Measurements from ENCODE around the gene LRRN4CL.
A peak's percentile ranks its signal among the peaks of the same experiment; 100 is the strongest.

Gene LRRN4CL

DNA sequence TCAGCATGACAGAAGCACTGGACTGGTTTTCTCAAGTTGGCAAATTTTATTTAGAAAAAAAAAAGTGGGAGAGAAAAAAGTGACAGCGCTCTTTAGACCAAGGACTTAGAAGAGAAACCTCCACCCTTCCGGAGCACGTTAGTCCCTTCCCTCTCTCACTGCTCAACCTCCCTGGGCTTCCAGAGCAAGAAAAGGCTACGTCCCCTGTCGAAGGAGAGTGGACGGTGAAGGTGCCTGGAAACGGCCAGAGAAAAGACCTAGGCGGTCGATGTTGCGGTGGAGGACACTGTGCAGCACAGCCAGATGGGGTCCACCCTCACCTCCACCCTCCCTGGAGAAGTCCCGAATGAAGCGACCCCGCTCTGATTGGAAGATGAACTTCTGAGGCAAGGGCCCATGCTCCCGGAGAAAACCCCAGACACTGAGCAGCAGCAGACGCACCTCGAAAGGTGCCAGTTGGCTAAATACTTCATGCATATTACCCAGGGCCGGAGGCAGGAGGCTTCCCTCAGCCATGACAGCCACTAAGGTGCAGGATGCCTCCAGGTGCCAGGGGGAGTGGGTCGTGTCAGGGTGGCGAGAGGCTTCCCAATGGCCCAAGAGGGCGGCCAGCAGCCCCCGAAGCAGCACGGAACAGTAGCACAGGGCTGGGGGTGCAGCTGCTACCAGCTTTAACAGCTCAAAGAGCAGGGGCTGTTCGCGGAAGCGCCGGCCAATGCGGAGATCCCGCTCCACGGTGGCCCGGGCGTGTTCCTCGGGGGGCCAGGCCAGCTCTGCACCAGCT lies 42.3 kb downstream of the LRRN4CL start:
- Histone ChIP-seq H4K20me1 (ENCODE audit: insufficient read depth) (no peaks in the 10 kb centered on the region), H3K9ac (no peak overlapping the region), H3K27ac (peak overlapping the region; percentile 32; the same call in 1 of the 2 replicates), H3K4me3 (IDR thresholded peaks at IDR 0.05; ENCODE audit: insufficient read depth, low read depth, low read length) (no peak overlapping the region), H3K27me3 (ENCODE audit: insufficient read depth, low read depth) (no peaks in the 10 kb centered on the region), H3K79me2 (ENCODE audit: insufficient read depth, low read depth) (peaks cover 62% of the 10 kb centered on the region), H3K4me1 (ENCODE audit: low read depth, poor library complexity, severe bottlenecking) (peaks cover 51% of the 10 kb centered on the region), H3K36me3 (ENCODE audit: insufficient read depth) (peaks cover 7% of the 10 kb centered on the region; the same call in 1 of the 2 replicates), H2AFZ (ENCODE audit: low read depth) (no peak overlapping the region), H3K4me2 (peak overlapping the region; percentile 47; the same call in 1 of the 2 replicates)
- TF ChIP-seq, protein P1, sequence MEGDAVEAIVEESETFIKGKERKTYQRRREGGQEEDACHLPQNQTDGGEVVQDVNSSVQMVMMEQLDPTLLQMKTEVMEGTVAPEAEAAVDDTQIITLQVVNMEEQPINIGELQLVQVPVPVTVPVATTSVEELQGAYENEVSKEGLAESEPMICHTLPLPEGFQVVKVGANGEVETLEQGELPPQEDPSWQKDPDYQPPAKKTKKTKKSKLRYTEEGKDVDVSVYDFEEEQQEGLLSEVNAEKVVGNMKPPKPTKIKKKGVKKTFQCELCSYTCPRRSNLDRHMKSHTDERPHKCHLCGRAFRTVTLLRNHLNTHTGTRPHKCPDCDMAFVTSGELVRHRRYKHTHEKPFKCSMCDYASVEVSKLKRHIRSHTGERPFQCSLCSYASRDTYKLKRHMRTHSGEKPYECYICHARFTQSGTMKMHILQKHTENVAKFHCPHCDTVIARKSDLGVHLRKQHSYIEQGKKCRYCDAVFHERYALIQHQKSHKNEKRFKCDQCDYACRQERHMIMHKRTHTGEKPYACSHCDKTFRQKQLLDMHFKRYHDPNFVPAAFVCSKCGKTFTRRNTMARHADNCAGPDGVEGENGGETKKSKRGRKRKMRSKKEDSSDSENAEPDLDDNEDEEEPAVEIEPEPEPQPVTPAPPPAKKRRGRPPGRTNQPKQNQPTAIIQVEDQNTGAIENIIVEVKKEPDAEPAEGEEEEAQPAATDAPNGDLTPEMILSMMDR (conservative IDR thresholded peaks at IDR 0.05; ENCODE audit: low read depth, low read length), result no peak

DNA sequence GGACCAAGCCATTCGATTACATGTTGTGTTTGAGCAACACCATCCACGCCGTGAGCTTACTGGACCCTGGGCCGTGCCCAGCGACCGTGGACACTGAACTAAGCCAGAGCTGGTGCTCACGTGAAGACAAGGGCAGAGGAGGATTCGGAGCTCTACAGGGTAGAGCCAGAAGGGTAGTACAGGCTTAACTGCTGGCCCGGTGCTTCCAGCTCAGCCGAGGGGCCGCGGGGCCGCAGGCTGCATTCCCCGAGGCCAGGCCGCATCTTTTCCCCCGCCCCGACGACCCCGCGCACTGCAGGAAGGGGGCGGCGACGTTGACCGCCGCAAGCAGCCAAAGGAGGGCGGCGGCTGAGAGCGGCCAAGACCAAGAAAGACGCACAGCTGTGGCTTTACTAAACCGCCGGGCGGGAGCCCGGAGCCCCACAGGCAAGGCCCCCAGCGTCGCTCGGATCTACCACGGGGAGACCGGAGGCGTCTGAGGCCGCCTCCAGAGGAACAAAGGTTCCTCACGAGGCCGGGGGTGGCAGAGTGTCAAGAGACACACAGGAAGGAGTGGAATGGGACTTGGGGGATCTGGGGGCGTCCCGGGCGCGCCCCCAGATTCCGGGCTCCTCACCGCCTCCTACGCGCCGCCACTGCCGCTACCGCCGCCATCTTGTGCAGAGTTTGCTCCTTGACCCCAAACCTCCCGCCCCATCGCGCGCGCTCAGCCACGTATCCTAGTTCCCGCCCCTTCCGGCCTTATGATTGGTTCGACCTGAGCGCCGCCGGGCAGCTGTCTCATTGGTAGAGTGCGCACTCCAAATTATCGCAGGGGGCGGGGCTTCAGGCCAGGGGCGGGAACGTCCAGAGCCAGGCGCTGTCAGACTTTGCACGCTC lies 43.1 kb downstream of the LRRN4CL start, which contains the start of gene GANAB:
TSS of gene GANAB (minus strand) at position 668 of the 879 bp plus-strand sequence. CDS start at position 654, 14 bp downstream.
- TF ChIP-seq, protein P1 (conservative IDR thresholded peaks at IDR 0.05; ENCODE audit: low read depth, low read length), result no peak
- H2AFZ ChIP-seq (ENCODE audit: low read depth), result peak within 1 kb of the TSS; percentile 47
- no peak within 1 kb of the TSS for H3K4me3 ChIP-seq (IDR thresholded peaks at IDR 0.05; ENCODE audit: insufficient read depth, low read depth, low read length)
- H3K4me1 ChIP-seq (ENCODE audit: low read depth, poor library complexity, severe bottlenecking), result peaks cover 46% of the 10 kb centered on the region
- H3K9ac ChIP-seq, result peak within 1 kb of the TSS; percentile 87
- H3K27ac ChIP-seq, result peak within 1 kb of the TSS; percentile 80
- peaks cover 62% of the 10 kb centered on the region for H3K79me2 ChIP-seq (ENCODE audit: insufficient read depth, low read depth)
- H4K20me1 ChIP-seq (ENCODE audit: insufficient read depth), result no peaks in the 10 kb centered on the region
- peak within 1 kb of the TSS; percentile 86 for H3K4me2 ChIP-seq
- no peaks in the 10 kb centered on the region for H3K27me3 ChIP-seq (ENCODE audit: insufficient read depth, low read depth)
- peaks cover 7% of the 10 kb centered on the region; the same call in 1 of the 2 replicates for H3K36me3 ChIP-seq (ENCODE audit: insufficient read depth)

DNA sequence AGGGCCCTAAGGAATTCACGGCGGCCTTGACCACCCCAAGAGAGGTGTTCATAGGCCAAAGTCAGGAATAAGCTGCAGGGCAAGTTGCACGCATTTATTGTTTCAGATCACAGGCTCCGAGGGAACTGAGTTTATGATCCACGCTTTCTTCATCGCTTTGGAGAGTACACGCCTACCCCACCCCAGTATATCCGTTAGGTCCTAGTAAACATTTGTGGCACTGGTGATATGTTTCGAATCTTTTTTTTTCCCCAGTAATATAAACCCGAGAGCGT lies 43.7 kb downstream of the LRRN4CL start:
- TF ChIP-seq, protein P1 (conservative IDR thresholded peaks at IDR 0.05; ENCODE audit: low read depth, low read length), result no peak
- H3K4me1 ChIP-seq (ENCODE audit: low read depth, poor library complexity, severe bottlenecking), result peaks cover 43% of the 10 kb centered on the region
- H3K4me2 ChIP-seq, result peak overlapping the region; percentile 86
- H4K20me1 ChIP-seq (ENCODE audit: insufficient read depth), result no peaks in the 10 kb centered on the region
- H3K9ac ChIP-seq, result peak overlapping the region; percentile 87; the same call in 1 of the 2 replicates
- H3K27ac ChIP-seq, result peak overlapping the region; percentile 80
- H3K36me3 ChIP-seq (ENCODE audit: insufficient read depth), result peaks cover 7% of the 10 kb centered on the region; the same call in 1 of the 2 replicates
- peak overlapping the region; percentile 47; the same call in 1 of the 2 replicates for H2AFZ ChIP-seq (ENCODE audit: low read depth)
- H3K79me2 ChIP-seq (ENCODE audit: insufficient read depth, low read depth), result peaks cover 62% of the 10 kb centered on the region
- no peak overlapping the region for H3K4me3 ChIP-seq (IDR thresholded peaks at IDR 0.05; ENCODE audit: insufficient read depth, low read depth, low read length)
- no peaks in the 10 kb centered on the region for H3K27me3 ChIP-seq (ENCODE audit: insufficient read depth, low read depth)

DNA sequence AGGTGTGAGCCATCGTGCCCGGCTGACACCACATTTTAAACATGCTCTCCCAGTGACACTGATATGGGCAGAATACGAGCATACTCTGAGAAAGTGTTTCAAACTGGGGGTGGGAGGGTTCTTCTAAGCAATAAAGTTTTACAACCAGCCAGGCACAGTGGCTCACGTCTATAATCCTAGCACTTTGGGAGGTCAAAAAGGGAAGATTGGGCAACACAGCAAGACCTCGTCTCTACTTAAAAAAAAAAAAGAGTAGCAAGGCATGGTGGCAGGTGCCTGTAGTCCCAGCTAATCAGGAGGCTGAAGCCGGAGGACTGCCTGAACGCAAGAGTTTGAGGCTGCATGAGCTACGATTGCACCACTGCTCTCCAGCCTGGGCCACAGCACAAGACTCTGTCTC lies 45.1 kb downstream of the LRRN4CL start:
- Histone ChIP-seq H3K27ac (no peak overlapping the region), H3K27me3 (ENCODE audit: insufficient read depth, low read depth) (no peaks in the 10 kb centered on the region), H3K9ac (no peak overlapping the region), H3K4me2 (no peak overlapping the region), H3K4me3 (IDR thresholded peaks at IDR 0.05; ENCODE audit: insufficient read depth, low read depth, low read length) (no peak overlapping the region), H3K4me1 (ENCODE audit: low read depth, poor library complexity, severe bottlenecking) (peaks cover 42% of the 10 kb centered on the region), H4K20me1 (ENCODE audit: insufficient read depth) (no peaks in the 10 kb centered on the region), H3K79me2 (ENCODE audit: insufficient read depth, low read depth) (peaks cover 57% of the 10 kb centered on the region), H3K36me3 (ENCODE audit: insufficient read depth) (peaks cover 7% of the 10 kb centered on the region; the same call in 1 of the 2 replicates), H2AFZ (ENCODE audit: low read depth) (no peak overlapping the region)
- TF ChIP-seq, protein P1 (conservative IDR thresholded peaks at IDR 0.05; ENCODE audit: low read depth, low read length), result no peak
